Measurements from ENCODE around the gene GLRA3.

DNA sequence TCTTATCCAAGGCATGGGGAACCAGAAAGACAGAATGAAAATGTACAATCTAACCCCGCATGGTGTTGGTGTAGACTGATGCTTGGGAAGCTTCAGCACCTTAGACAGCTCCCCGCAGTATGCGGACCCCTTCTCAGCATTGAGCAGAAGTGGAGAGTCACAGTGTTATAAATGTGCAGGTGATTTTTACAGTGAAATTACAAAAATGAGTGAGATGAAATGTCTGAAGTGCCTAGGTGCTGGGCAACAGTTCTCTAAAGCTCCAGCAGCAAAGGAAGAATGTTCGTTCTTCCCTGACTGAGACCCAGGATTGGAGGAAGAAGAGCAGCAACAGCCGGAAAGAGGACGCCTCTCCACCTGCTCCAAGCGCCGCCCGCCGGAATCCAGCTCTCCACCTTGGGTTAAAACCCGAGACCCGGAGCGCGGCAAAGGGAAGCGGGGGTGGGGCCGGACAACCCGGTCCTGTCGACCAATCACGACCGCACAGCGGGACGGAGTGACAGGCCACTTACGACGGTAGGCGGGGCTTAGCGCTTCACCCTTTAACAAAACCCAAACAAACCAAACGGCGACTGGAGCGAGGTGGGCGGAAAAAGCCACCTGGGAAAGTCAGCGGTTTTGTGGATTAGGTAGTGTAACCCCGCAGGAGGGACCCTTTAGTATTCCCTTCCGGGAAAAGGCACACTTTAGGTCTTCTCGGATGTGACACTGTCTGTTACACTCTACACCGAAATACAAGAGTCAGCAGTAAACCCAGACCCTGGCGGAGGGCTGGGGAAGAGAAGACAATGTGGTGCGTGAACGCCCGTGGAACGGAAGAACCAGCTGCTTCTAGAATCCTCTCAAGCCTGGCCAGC lies at the start of gene GLRA3:
- TF ChIP-seq, protein P1, sequence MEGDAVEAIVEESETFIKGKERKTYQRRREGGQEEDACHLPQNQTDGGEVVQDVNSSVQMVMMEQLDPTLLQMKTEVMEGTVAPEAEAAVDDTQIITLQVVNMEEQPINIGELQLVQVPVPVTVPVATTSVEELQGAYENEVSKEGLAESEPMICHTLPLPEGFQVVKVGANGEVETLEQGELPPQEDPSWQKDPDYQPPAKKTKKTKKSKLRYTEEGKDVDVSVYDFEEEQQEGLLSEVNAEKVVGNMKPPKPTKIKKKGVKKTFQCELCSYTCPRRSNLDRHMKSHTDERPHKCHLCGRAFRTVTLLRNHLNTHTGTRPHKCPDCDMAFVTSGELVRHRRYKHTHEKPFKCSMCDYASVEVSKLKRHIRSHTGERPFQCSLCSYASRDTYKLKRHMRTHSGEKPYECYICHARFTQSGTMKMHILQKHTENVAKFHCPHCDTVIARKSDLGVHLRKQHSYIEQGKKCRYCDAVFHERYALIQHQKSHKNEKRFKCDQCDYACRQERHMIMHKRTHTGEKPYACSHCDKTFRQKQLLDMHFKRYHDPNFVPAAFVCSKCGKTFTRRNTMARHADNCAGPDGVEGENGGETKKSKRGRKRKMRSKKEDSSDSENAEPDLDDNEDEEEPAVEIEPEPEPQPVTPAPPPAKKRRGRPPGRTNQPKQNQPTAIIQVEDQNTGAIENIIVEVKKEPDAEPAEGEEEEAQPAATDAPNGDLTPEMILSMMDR (IDR thresholded peaks at IDR 0.05): no peak
- TF ChIP-seq POLR2A (IDR thresholded peaks at IDR 0.05): no peak
- TF ChIP-seq POLR2AphosphoS5 (IDR thresholded peaks at IDR 0.05; ENCODE audit: insufficient read depth in 1 of 2, low read depth in 1 of 2): no peak

All from vagina (tissue), 2 donors.